ENCODE measurements around the gene LPAR5. TPM values are rescaled to one million over a fixed set of nuclear protein-coding genes. Genes with fewer than 3 reads are reported as not detected.

The LPAR5 gene
- total and polyA plus RNA-seq, 2 of the 13 experiments (the other 11 are each of a cell fraction or from before 2014, with no cell fraction given), result 0.09 to 0.32 TPM

DNA sequence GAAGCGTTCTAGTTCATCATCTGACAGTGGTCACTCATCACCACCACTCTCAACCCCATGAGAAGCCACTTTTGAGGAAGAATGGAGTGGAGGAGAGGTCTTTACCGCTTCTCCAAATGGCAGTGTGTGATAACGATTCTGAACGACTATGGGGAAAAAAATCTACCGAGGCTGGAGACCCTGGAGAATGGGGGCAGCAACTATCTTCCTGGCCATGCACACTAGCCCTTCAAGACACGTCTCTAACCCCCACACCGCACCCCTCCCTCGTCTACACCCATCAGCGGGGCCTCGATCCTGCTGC is 26.8 kb upstream of the LPAR5 start (continued):
- TF ChIP-seq ZNF800 (CRISPR knock-in tag; IDR thresholded peaks at IDR 0.05) (0 out of 2 replicates have a peak, but pooled peaks have one; percentile 4), NFE2L1 (CRISPR knock-in tag; IDR thresholded peaks at IDR 0.05; ENCODE audit: borderline replicate concordance) (no peak), STAT5B (CRISPR knock-in tag; IDR thresholded peaks at IDR 0.05) (no peak), PAXIP1 (CRISPR knock-in tag; conservative IDR thresholded peaks at IDR 0.05) (no peak)

- H3K79me2 ChIP-seq (ENCODE audit: insufficient read depth, low read length), result no peaks in the 10 kb centered on the region
- no peak overlapping the region for H3K4me2 ChIP-seq (ENCODE audit: low read depth, low read length)
- H2AFZ ChIP-seq (ENCODE audit: low read length), result no peak overlapping the region
- in situ Hi-C loops (cut with HindIII; ENCODE audit: extremely low pct_ligation_motif_present, low pct_unique_long_range_greater_than_20kb) (no loop called here), intact Hi-C loops (cut with micrococcal nuclease; ENCODE audit: unreplicated experiment) (no loop called here)
- H3K4me3 ChIP-seq (replicated peaks in 1 of 3; ENCODE audit: insufficient read depth in 1 of 3, low read depth in 2 of 3, low read length in 3 of 3), result no peak overlapping the region
- no peaks in the 10 kb centered on the region for H3K9me3 ChIP-seq (ENCODE audit: low read length)
- H3K4me1 ChIP-seq (ENCODE audit: insufficient read depth, low read length), result no peaks in the 10 kb centered on the region
- no TSS peak for BruUV-seq (replicated peaks)
- ChIA-PET CTCF (ENCODE audit: low intra/inter-chr PET ratio, low total read pairs) (no interaction called here), POLR2A (no interaction called here)
- H3K9ac ChIP-seq (ENCODE audit: insufficient read depth, low read depth, low read length), result no peak overlapping the region
- H3K27ac ChIP-seq (ENCODE audit: extremely low read length, insufficient read depth, low read length), result no peak overlapping the region
- DNase-seq (ENCODE audit: low spot score), result no peak
- no peak for FAIRE-seq
- no peak for ATAC-seq
- no peaks in the 10 kb centered on the region for H3K27me3 ChIP-seq (ENCODE audit: control insufficient read depth in 1 of 2, insufficient read depth in 2 of 2, low read length in 2 of 2)
- H3K36me3 ChIP-seq (replicated peaks in 1 of 2; ENCODE audit: control insufficient read depth in 1 of 2, insufficient read depth in 2 of 2, low read length in 2 of 2), result peaks cover 12 to 24% of the 10 kb centered on the region in 2 experiments
- no peaks in the 10 kb centered on the region for H4K20me1 ChIP-seq (ENCODE audit: insufficient read depth, low read length)
- TF ChIP-seq SRSF4 (IDR thresholded peaks at IDR 0.05; ENCODE audit: low read depth, low read length, poor library complexity, severe bottlenecking) (no peak), KMT2B (CRISPR knock-in tag; IDR thresholded peaks at IDR 0.05) (no peak), GTF3A (CRISPR knock-in tag; conservative IDR thresholded peaks at IDR 0.05) (no peak), TCF7 (IDR thresholded peaks at IDR 0.05; ENCODE audit: low read depth) (no peak), TBX2 (CRISPR knock-in tag; IDR thresholded peaks at IDR 0.05; ENCODE audit: borderline replicate concordance) (no peak), IKZF4 (CRISPR knock-in tag; IDR thresholded peaks at IDR 0.05; ENCODE audit: borderline replicate concordance, low read depth, not compliant biosample characterization) (no peak), ZMYM2 (CRISPR knock-in tag; IDR thresholded peaks at IDR 0.05) (no peak), ONECUT2 (CRISPR knock-in tag; IDR thresholded peaks at IDR 0.05) (no peak), JUND (CRISPR knock-in tag; IDR thresholded peaks at IDR 0.05) (no peak), ESRRA (CRISPR knock-in tag; IDR thresholded peaks at IDR 0.05; ENCODE audit: low read depth) (no peak), MEF2D (CRISPR knock-in tag; IDR thresholded peaks at IDR 0.05) (no peak), CBX5 (CRISPR knock-in tag; IDR thresholded peaks at IDR 0.05; ENCODE audit: borderline replicate concordance) (no peak), ZFY (CRISPR knock-in tag; IDR thresholded peaks at IDR 0.05) (no peak)
- 94% methylated on average over 5 of the region's 5 CpGs for WGBS (ENCODE audit: low lambda C conversion rate)
Observed at GRCh38 chr12:6653987-6654386, 18.2 kb upstream of the LPAR5 start.

All from HepG2 (cell line).